Measurements from ENCODE around the gene USP37. TPM values are rescaled to one million over a fixed set of nuclear protein-coding genes. Genes with fewer than 3 reads are reported as not detected.
A peak's percentile ranks its signal among the peaks of the same experiment; 100 is the strongest.

Gene USP37
- total RNA-seq, 1 donor from 2014 or later: 12.7 TPM

DNA sequence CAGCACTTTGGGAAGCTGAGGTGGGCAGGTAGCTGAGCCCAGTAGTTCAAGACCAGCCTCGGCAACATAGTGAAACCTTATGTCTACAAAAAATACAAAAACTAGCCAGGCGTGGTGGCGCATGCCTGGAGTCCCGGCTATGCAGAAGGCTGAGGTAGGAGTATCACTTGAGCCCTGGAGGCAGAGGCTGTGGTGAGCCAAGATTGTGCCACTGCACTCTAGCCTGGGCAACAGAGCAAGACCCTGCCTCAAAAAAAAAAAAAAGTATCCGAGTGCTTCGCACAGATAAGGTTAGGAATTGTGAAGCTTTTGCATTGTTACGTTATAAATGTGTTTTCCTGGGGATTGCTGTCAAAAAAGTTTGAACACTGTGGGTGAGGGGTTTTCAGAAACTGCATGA lies 164.3 kb downstream of the USP37 start:
- peaks cover 13% of the 10 kb centered on the region for H3K27me3 Mint-ChIP-seq (ENCODE audit: unreplicated experiment)
- peaks cover 18% of the 10 kb centered on the region for H3K4me1 Mint-ChIP-seq (ENCODE audit: low read depth, unreplicated experiment)
- H3K4me3 Mint-ChIP-seq (ENCODE audit: unreplicated experiment): peak overlapping the region; percentile 34
- H3K36me3 Mint-ChIP-seq (ENCODE audit: unreplicated experiment): no peaks in the 10 kb centered on the region
- H3K27ac Mint-ChIP-seq (ENCODE audit: unreplicated experiment): no peak overlapping the region
- DNase-seq: no peak
- H3K9me3 Mint-ChIP-seq (ENCODE audit: unreplicated experiment): peaks cover 5% of the 10 kb centered on the region
- no peak for TF ChIP-seq CTCF (IDR thresholded peaks at IDR 0.05; ENCODE audit: partially characterized antibody, unreplicated experiment)

DNA sequence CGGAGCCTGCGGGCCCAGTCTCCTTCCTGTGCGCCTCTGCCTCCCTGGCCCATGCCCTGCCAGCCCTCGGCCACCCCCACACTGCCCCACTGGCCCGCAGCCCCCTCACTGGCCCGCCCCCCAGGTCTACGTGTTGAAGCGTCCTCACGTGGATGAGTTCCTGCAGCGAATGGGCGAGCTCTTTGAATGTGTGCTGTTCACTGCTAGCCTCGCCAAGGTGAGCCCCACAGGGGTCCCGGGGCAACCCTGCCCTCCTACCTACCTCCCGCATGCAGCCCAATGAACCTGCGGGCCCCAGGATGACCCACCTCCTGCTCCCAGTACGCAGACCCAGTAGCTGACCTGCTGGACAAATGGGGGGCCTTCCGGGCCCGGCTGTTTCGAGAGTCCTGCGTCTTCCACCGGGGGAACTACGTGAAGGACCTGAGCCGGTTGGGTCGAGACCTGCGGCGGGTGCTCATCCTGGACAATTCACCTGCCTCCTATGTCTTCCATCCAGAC lies 165.2 kb downstream of the USP37 start:
- Mint-ChIP-seq H3K4me1 (ENCODE audit: low read depth, unreplicated experiment) (peaks cover 18% of the 10 kb centered on the region), H3K36me3 (ENCODE audit: unreplicated experiment) (no peaks in the 10 kb centered on the region), H3K4me3 (ENCODE audit: unreplicated experiment) (no peak overlapping the region), H3K27me3 (ENCODE audit: unreplicated experiment) (peaks cover 13% of the 10 kb centered on the region), H3K27ac (ENCODE audit: unreplicated experiment) (no peak overlapping the region), H3K9me3 (ENCODE audit: unreplicated experiment) (peaks cover 6% of the 10 kb centered on the region)
- no peak for DNase-seq
- no peak for TF ChIP-seq CTCF (IDR thresholded peaks at IDR 0.05; ENCODE audit: partially characterized antibody, unreplicated experiment)

GRCh38 chr2:218402491-218402901 lies 165.7 kb downstream of the USP37 start:
- no peaks in the 10 kb centered on the region for H3K36me3 Mint-ChIP-seq (ENCODE audit: unreplicated experiment)
- H3K4me3 Mint-ChIP-seq (ENCODE audit: unreplicated experiment): no peak overlapping the region
- H3K27ac Mint-ChIP-seq (ENCODE audit: unreplicated experiment): no peak overlapping the region
- no peak for TF ChIP-seq CTCF (IDR thresholded peaks at IDR 0.05; ENCODE audit: partially characterized antibody, unreplicated experiment)
- peaks cover 9% of the 10 kb centered on the region for H3K9me3 Mint-ChIP-seq (ENCODE audit: unreplicated experiment)
- H3K27me3 Mint-ChIP-seq (ENCODE audit: unreplicated experiment): peaks cover 17% of the 10 kb centered on the region
- no peak for DNase-seq
- peaks cover 18% of the 10 kb centered on the region for H3K4me1 Mint-ChIP-seq (ENCODE audit: low read depth, unreplicated experiment)

DNA sequence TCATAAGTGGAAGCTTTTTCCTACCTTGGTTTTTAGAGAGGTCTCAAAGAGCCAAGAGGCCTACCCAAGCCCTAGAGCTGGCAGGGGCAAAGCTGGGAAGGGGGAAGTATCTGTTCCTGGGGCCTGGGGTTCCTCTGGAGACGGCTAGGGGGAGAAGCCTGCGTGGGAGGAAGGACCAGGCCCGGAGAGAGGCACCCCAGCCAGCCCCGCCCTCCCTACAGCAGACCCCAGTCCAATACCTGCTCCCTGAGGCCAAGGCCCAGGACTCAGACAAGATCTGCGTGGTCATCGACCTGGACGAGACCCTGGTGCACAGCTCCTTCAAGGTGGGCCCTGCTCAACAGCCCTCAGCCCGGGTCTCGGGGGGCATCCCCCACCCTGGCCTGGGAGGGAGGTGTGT lies 166.3 kb downstream of the USP37 start:
- Mint-ChIP-seq H3K4me1 (ENCODE audit: low read depth, unreplicated experiment) (peaks cover 17% of the 10 kb centered on the region), H3K4me3 (ENCODE audit: unreplicated experiment) (no peak overlapping the region), H3K9me3 (ENCODE audit: unreplicated experiment) (peaks cover 11% of the 10 kb centered on the region), H3K27me3 (ENCODE audit: unreplicated experiment) (peaks cover 17% of the 10 kb centered on the region), H3K27ac (ENCODE audit: unreplicated experiment) (no peak overlapping the region), H3K36me3 (ENCODE audit: unreplicated experiment) (no peaks in the 10 kb centered on the region)
- DNase-seq: no peak
- TF ChIP-seq CTCF (IDR thresholded peaks at IDR 0.05; ENCODE audit: partially characterized antibody, unreplicated experiment): no peak

DNA sequence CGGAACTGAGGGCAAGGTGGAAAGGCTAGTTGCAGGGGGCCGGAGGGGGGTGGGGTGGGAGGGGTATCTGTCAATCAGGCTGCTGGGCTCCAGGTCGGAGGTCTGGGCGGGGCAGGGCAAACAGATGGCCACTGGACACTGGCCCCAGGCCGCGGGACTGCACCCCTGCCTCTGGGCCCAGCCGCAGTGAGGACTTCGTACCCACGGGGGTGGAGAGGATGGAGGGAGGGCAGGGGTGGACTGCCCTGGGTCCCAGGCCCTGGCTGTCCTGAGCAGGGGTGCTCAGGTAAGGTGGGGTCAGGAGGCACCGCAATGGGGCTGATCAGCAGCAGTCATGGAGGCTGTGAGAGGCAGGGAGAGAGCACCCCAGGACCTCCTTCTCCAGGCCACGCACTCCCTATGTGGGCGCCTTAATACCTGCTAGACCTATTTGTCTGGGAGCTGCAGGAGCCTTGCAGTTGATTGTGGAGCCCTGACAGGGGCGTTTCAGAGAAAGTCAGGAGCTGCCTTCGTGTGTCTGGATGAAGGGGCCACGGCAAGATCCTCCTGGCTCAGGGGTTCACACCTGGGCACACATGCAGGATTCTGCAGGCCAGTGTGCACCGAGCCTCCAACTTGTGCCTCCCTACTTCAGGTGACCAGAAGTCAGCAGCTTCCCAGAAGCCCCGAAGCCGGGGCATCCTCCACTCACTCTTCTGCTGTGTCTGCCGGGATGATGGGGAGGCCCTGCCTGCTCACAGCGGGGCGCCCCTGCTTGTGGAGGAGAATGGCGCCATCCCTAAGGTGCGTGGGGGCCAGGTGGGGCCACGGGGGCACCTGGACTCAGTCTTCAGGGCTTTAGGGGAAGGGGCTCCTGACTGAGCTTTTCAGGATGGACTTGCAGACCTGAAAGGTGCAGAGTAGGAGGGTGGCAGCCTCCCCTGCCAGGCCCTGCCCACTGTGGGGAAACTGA lies 166.9 kb downstream of the USP37 start:
- H3K9me3 Mint-ChIP-seq (ENCODE audit: unreplicated experiment): peaks cover 13% of the 10 kb centered on the region
- peak overlapping the region; percentile 42 for H3K4me3 Mint-ChIP-seq (ENCODE audit: unreplicated experiment)
- H3K36me3 Mint-ChIP-seq (ENCODE audit: unreplicated experiment): no peaks in the 10 kb centered on the region
- no peak for DNase-seq
- no peak for TF ChIP-seq CTCF (IDR thresholded peaks at IDR 0.05; ENCODE audit: partially characterized antibody, unreplicated experiment)
- no peak overlapping the region for H3K27ac Mint-ChIP-seq (ENCODE audit: unreplicated experiment)
- peaks cover 20% of the 10 kb centered on the region for H3K4me1 Mint-ChIP-seq (ENCODE audit: low read depth, unreplicated experiment)
- peaks cover 18% of the 10 kb centered on the region for H3K27me3 Mint-ChIP-seq (ENCODE audit: unreplicated experiment)
